GM12864 (cell line): Measurements from ENCODE around the gene HGF.
A peak's percentile ranks its signal among the peaks of the same experiment; 100 is the strongest.

Experiments used
- DNase-seq: peaks from one replicate; pipeline ENCODE4 v3.0.0-alpha.2; 2011; ENCODE audit warnings: low read depth
- H3K4me3 ChIP-seq: 2 replicates; pipeline ENCODE4 v1.5.1; 2011; ENCODE audit warnings: mild to moderate bottlenecking, low read depth, low read length, control low read depth
- TF ChIP-seq, protein P1 (sequence below): IDR thresholded peaks from 2 replicates; pipeline ENCODE4 v1.5.1; 2011; ENCODE audit warnings: low read depth, mild to moderate bottlenecking, moderate library complexity, low read length, control low read depth, inconsistent platforms; ENCODE audit errors: missing control alignments

HGF gene

DNA sequence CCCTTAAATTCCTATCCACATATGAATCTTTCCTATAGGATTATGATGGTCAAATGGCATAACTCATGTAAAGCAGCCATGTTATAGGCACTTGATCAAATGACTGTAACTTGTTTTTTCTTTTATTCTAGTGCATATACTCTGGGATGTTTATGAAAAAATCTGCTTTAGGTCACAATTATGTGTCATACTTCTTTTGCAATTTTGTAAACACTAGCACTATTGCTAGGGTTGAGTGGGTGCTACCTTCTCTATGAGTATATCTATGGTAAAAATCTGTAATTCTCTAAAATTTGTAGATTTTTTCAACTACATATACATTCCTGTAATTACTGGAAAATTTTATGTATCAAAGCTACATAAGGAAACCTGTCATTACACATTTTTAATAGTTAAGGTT, 50.0 kb downstream of the HGF start:
- TF ChIP-seq, protein P1, sequence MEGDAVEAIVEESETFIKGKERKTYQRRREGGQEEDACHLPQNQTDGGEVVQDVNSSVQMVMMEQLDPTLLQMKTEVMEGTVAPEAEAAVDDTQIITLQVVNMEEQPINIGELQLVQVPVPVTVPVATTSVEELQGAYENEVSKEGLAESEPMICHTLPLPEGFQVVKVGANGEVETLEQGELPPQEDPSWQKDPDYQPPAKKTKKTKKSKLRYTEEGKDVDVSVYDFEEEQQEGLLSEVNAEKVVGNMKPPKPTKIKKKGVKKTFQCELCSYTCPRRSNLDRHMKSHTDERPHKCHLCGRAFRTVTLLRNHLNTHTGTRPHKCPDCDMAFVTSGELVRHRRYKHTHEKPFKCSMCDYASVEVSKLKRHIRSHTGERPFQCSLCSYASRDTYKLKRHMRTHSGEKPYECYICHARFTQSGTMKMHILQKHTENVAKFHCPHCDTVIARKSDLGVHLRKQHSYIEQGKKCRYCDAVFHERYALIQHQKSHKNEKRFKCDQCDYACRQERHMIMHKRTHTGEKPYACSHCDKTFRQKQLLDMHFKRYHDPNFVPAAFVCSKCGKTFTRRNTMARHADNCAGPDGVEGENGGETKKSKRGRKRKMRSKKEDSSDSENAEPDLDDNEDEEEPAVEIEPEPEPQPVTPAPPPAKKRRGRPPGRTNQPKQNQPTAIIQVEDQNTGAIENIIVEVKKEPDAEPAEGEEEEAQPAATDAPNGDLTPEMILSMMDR: no peak
- H3K4me3 ChIP-seq: no peak overlapping the region
- DNase-seq: no peak

DNA sequence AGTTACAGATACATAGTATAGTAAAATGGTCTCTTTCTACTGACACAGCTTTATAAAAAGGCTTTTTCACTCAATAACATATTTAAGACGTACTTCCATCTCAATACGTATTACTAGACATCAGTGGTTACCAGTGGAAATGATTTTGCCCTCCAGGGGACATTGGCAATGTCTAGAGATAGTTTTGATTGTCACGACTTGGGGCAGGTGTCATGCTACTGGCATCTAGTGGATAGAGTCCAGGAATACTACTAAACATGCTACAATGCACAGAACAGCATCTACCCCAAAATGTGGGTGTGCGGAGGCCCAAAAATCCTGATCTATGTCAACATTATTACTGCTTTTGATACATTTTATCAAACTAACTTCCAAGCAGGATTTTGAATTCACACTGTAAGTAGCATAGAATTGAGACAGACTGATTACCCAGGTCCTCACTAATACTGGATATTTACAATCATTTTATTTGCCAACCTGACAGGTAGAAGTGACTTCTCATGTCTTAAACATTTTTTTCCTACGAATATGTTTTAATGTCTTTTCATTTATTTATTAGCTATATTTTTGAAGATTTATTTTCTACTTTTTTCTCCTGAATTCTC, 53.8 kb downstream of the HGF start:
- TF ChIP-seq, protein P1: peak; percentile 6
- no peak for DNase-seq
- no peak overlapping the region for H3K4me3 ChIP-seq

DNA sequence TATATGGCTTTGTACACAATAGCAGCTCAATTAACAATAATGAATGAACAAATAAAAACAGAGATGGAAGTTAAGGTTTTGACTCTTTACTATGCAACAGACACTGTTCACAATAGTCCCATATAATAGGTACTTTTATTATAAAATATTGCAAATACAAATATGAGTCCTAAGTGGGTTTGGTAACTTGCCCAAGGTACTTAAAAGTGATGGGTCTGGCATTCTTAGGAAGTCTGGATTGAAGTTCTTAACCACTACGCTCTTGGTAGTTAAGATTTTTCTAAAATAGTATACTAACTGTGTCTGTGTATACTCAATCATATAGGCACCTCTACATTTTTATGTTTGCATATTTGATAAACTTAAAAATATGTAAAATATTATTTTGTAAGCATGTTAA, 55.5 kb downstream of the HGF start:
- no peak for DNase-seq
- H3K4me3 ChIP-seq: no peak overlapping the region
- TF ChIP-seq, protein P1: no peak

GRCh38 chr7:81710751-81711150, 59.1 kb downstream of the HGF start:
- no peak overlapping the region for H3K4me3 ChIP-seq
- TF ChIP-seq, protein P1: no peak
- DNase-seq: no peak

GRCh38 chr7:81709836-81710235, 60.0 kb downstream of the HGF start:
- TF ChIP-seq, protein P1: no peak
- no peak overlapping the region for H3K4me3 ChIP-seq
- no peak for DNase-seq

GRCh38 chr7:81707966-81708365, 61.9 kb downstream of the HGF start:
- TF ChIP-seq, protein P1: no peak
- no peak overlapping the region for H3K4me3 ChIP-seq
- no peak for DNase-seq

DNA sequence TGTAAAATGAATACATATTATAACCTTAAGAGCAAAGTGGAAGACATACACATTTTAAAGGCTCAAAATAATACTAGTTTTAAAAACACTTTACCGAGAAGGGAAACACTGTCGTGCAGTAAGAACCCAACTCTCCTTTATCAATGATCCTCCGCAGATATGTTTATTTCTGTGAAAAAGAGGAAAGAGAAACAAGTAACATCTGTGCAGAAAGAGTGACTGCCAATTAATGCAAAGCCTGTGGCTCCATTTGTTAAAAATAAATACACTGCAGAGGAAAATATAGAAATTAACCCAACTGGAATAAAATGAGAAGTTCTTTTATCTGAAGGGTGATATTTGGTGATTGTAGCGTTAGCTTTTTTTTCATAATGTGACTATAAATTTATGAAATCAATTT, 62.7 kb downstream of the HGF start:
- TF ChIP-seq, protein P1: no peak
- DNase-seq: no peak
- no peak overlapping the region for H3K4me3 ChIP-seq
